ENCODE measurements around the gene SUCO.
A peak's percentile ranks its signal among the peaks of the same experiment; 100 is the strongest.

The SUCO gene

DNA sequence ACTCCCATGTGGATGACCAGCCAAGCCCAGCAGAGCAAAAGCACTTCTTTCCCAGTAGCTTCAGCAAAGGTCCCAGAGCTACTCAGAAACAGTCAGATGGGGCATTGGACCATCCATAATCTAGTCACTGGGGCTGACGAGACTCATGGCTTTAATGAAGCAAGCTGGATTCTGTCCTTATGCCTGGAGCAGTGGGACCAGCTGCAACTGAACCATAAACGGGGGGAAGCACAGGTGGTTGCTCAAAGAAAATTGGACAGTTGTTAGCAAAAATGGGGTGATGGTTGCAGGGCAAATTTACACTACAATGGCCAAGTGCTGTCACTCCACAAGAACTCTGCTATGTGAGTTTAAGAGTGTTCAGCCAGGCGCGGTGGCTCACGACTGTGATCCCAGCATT, 108.5 kb downstream of the SUCO start:
- no peak for DNase-seq (ENCODE audit: extremely low read depth in 1 of 2, low read depth in 1 of 2)

DNA sequence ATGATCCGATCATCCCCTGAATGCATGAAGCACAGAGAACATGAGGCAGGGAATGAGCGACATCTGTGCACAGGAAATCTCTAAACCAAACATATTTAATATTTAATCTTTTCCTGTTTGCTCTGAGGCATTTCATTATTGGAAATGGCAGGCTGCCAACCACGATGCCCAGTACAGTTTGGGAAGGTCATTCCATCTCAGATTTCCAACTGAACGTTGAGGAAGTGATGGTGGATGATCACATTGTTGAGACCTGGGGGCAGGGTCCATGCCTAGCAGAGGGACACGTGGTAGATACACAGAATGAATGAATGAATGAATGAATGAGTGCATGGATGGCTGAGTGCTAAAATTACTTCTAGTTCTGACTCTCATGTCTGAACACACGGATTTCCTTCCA, 110.0 kb downstream of the SUCO start:
- DNase-seq (ENCODE audit: extremely low read depth in 1 of 2, low read depth in 1 of 2): no peak

DNA sequence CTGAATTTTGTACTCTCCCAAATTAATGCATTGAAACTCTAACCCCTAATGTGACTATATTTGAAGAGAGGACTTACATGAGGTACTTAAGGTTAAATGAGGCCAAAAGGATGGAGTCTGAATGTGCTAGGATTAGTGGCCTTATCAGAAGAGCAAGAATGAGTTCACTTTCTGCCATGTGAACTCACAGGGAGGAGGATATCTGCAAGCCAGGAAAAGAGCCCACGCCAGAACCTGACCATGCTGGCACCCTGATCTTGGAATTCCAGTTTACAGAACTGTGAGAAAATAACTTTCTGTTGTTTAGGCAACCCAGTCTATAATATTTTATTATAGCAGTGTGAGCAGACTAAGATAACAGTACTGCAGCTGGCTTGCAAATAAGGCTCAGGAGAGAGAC, 113.7 kb downstream of the SUCO start:
- no peak for DNase-seq (ENCODE audit: extremely low read depth in 1 of 2, low read depth in 1 of 2)

DNA sequence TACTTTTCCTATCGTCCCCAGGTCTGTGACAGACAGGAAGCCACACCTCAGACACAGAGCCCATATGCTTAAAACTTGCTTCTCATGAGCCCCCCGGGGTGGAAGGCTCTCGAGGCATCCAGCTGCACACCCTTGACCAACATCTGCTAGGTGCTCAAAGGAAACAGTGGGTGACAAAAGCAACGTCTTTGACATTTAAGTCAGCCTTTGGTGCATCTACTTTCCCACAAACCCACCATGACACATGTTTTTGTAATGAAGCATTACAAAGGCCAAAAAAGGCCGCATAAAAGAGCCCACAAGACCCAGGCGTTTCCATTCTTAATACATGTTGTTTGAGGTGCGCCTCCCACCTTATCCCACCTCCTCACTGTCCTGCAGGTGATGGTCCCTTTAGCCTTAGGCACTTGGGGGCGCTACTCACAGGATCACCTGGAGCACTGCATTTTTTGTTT, 114.2 kb downstream of the SUCO start:
- peak in 1 of 2 donors; percentile 13 for DNase-seq (ENCODE audit: extremely low read depth in 1 of 2, low read depth in 1 of 2)

DNA sequence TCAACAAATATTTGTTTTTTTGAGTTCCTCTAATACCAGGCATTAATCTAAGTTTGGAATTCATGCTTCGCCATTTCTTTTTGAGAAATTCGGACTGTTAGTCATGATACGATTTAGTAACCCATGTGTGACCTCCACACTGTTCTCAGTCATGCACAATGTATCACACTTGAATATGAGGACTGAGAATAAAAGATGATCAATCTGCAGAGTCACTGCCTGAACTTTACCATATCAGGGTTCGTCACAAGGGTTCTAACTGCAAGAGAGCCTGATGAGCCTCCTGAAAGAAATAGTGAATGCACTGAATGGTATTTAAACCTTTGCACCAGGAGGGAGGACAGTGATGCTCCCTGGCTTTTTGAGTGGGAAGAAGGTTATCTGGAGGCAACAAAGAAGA, 115.0 kb downstream of the SUCO start:
- DNase-seq (ENCODE audit: extremely low read depth in 1 of 2, low read depth in 1 of 2): no peak

DNA sequence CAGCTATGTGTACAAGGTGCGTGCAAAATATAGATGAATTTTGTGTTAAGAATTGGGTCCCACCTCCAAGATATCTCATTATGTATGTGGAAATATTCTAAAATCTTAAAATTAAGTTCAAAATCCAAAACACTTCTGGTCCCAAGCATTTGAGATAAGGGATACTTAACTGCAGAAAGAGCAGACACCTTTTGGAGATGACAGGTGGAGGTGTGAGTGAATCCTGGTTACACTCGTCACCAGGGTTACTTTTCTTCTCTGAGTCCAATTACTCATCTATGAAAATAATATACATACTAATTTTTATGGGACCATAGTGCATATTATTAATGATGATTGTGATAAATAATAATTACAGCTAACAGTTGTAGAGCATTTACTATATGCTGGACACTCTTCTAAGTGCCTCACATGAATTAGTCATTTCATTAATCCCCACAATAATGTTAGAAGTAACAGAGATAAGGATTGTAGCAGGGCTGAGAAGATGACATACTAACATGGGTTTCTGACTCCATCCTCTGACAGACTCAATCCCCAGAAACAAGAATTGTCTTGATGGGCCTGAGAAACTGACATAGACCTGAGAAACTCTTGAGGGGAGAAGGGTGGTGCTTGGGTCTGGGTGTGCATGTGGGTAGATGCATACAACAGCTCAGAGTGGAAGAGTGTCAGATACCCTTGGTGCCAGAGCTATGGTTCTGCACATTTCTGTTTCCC, 117.7 kb downstream of the SUCO start:
- no peak for DNase-seq (ENCODE audit: extremely low read depth in 1 of 2, low read depth in 1 of 2)

DNA sequence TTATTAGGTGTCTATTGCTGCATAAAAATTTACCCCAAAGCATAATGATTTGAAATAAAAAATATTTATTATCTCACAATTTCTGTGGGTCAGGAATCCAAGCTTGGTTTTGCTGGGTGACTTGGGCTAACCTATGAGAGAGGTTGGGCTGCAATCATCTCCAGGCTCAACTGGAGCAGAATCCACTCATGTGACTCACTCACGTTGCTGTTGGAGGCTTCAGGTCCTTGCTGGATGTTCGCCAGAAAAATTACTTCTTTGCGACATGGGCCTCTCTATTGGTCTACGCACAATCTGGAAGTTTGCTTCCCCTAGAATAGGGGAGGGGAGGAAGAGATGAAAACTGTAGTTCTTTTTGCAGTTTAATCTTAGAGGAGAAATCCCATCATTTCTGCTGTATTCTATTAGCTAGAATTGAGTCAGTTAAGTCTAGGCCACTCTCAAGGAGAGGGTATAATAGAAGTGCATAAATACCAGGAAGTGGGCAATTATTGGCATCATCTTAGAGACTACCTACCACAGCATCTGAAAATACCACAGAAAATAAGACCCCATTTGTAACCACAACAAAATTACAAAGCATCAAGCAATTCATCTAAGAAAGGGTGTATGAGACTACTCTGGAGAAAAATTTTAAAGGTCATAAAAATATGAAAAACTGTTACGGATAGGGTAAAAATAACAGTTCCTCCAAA, 120.2 kb downstream of the SUCO start:
- no peak for DNase-seq (ENCODE audit: extremely low read depth in 1 of 2, low read depth in 1 of 2)

DNA sequence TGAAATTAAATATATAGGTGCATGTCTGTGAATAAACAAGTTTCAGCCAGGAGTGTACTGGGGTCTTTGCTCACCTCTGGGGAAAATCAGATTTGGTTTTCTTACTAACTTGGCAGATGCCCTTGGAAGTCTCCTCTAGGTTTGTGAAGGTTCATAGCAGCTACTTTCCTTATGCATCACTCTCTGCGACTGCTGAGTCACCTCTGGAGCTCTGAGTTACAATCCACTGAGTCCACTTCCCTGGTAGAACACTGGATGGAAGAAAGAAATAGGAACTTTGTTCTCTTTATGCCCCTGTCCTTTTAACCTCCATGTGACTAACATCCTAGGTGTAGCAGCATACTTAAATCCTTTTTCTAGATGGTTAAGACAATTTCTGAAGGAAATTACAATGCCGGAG, 121.6 kb downstream of the SUCO start:
- no peak for DNase-seq (ENCODE audit: extremely low read depth in 1 of 2, low read depth in 1 of 2)

DNA sequence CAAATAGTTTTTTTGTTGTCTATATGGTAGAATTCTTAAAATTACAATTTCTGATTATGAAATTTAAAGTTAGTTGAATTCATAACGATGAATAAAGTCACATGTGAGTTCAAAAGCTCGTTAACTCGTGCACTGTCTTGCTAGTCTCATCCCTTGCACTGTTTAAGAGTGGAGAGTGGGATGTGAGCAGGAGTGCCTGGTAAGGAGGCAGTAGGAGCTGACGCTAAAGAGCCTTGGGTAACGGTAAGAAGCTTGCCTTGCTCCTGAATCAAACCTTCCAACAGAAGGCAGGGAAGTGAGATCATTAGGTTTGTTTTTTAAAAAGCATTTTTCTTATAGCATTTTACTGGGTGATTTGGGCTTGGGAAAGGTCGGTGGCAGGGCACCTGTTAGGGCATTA, 123.6 kb downstream of the SUCO start:
- no peak for DNase-seq (ENCODE audit: extremely low read depth in 1 of 2, low read depth in 1 of 2)

DNA sequence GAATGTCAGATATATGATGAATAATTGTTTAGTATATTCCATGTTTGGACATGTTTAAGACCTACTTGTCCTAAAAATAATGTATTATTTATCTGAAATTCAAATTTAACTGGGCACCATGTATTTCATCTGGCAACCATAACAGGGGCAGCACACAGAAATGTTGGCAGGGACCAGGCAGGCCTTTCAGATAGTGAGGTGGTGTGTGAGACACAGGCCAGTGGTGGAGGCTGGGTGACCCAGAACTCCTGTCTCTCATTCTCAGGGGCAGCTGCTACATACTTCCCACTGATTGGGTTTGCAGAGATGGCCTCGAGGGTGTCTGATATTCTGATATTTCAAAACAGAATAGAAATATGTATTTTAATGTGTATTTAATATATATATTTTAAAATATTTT, 124.6 kb downstream of the SUCO start:
- no peak for DNase-seq (ENCODE audit: extremely low read depth in 1 of 2, low read depth in 1 of 2)

DNA sequence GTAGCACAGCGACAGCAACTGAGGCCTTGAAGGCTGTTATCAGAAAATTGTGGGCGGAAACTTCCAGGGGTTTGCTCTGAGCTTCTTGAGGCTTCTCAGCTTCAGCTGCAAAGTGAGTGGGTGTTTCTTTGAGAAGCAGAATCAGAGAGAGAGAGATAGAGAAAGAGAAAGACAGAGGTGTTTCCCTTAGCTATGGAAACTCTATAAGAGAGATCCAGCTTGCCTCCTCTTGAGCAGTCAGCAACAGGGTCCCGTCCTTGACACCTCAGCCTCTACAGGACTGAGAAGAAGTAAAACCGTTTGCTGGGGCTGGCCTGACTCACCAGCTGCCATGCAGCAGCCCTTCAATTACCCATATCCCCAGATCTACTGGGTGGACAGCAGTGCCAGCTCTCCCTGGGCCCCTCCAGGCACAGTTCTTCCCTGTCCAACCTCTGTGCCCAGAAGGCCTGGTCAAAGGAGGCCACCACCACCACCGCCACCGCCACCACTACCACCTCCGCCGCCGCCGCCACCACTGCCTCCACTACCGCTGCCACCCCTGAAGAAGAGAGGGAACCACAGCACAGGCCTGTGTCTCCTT, 126.0 kb downstream of the SUCO start, which contains the start of gene FASLG:
TSS of gene FASLG (plus strand) at position 233 of the 583 bp plus-strand sequence. CDS start at position 332, 99 bp downstream.
- peak in 1 of 2 donors; percentile 34 for DNase-seq (ENCODE audit: extremely low read depth in 1 of 2, low read depth in 1 of 2)

DNA sequence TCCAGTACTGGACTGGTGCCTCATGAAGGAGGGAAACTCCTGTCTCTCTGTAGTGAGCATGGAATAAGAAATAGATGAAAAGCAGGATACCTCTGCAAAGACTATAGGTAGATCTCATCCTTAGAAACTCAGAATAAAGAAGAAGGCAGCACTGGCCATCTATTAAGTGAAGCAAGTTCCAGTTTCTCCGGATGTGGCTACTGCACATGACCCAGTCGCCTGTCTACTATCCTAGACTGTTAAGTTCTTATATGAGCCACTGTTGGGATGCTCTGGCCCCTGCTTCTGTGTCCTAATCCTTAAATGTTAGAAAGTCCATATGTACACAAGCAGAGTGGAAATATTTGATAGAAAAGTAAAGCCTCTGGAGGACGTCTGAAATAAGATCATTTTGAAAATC, 128.2 kb downstream of the SUCO start:
- DNase-seq (ENCODE audit: extremely low read depth in 1 of 2, low read depth in 1 of 2): no peak
